GM19455 (cell line): Measurements from ENCODE around the gene ADGRB2.

ENCODE experiments used
- ATAC-seq: cut with Tn5 transposase; IDR thresholded peaks from one replicate; pipeline ENCODE4 v1.9.1; 2021; ENCODE audit not compliant: unreplicated experiment

ADGRB2 gene

GRCh38 chr1:31750858-31751510 lies 13.2 kb downstream of the ADGRB2 start:
- ATAC-seq: no peak

GRCh38 chr1:31749785-31750735 lies 14.1 kb downstream of the ADGRB2 start:
- no peak for ATAC-seq

- no peak for ATAC-seq
Measured at GRCh38 chr1:31748365-31748764, 15.8 kb downstream of the ADGRB2 start.

- no peak for ATAC-seq
Measured at GRCh38 chr1:31747304-31747703, 16.8 kb downstream of the ADGRB2 start.

GRCh38 chr1:31746687-31747086 lies 17.5 kb downstream of the ADGRB2 start:
- no peak for ATAC-seq

- ATAC-seq: no peak
Measured at GRCh38 chr1:31745946-31746670, 18.0 kb downstream of the ADGRB2 start.

- ATAC-seq: no peak
Measured at GRCh38 chr1:31745096-31745945, 18.8 kb downstream of the ADGRB2 start.

- peak; percentile 62 for ATAC-seq
Measured at GRCh38 chr1:31744165-31744888, 19.8 kb downstream of the ADGRB2 start.

GRCh38 chr1:31742462-31743212 lies 21.5 kb downstream of the ADGRB2 start:
- no peak for ATAC-seq

GRCh38 chr1:31739346-31739745 lies 24.8 kb downstream of the ADGRB2 start:
- no peak for ATAC-seq

GRCh38 chr1:31736675-31737074 lies 27.5 kb downstream of the ADGRB2 start:
- ATAC-seq: no peak

GRCh38 chr1:31735571-31735970 lies 28.6 kb downstream of the ADGRB2 start:
- ATAC-seq: no peak

GRCh38 chr1:31734582-31735107 lies 29.5 kb downstream of the ADGRB2 start:
- ATAC-seq: no peak

GRCh38 chr1:31733389-31734219 lies 30.5 kb downstream of the ADGRB2 start:
- ATAC-seq: no peak

GRCh38 chr1:31732751-31733289 lies 31.3 kb downstream of the ADGRB2 start:
- no peak for ATAC-seq

GRCh38 chr1:31732343-31732742 lies 31.8 kb downstream of the ADGRB2 start:
- no peak for ATAC-seq

GRCh38 chr1:31731049-31731565 lies 33.0 kb downstream of the ADGRB2 start:
- no peak for ATAC-seq
